ENCODE data around the gene MAN1A1. TPM values are rescaled to one million over a fixed set of nuclear protein-coding genes. Genes with fewer than 3 reads are reported as not detected.
"Not testable (repeated sequence)": the region's sequence is repeated elsewhere in the genome, so short reads cannot be mapped to it uniquely, and the experiment has no call there.

The MAN1A1 gene
- total and polyA plus RNA-seq, 10 donors: 6.0 to 148 (median 93.5) TPM

DNA sequence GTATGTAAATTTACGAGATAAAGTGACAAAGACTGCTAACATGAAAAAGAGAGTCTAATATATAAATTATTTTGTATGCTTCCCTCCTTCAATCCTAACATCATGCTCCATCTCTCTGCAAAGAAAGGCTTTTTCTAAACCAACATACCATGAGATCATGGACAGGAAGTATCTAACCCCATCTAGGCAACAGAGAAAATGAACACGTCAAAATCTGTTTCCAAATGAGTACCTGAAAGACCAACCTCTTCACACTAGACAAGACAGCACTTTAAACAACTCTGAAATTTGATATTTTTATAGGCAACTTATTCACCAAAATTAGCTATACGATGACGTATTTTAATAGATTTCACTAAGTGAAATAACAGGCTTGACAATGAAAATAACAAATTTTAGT lies 54.6 kb downstream of the MAN1A1 start:
- Histone ChIP-seq H3K4me1 (no peaks in the 10 kb centered on the region), H3K27me3 (replicated peaks in 1 of 7) (no peaks in the 10 kb centered on the region), H3K9me3 (no peaks in the 10 kb centered on the region), H3K4me3 (no peak overlapping the region), H3K27ac (no peak overlapping the region), H3K36me3 (peaks cover 0 to 14% (median 0%) of the 10 kb centered on the region in 6 donors)
- 80 to 86% (median 84%) methylated on average over 4 of the region's 4 CpGs for WGBS, 5 donors
- DNase-seq: no peak
- intact Hi-C loops (cut with DNase I; ENCODE audit: low total_unique reads): no loop called here
- TF ChIP-seq, protein P1, sequence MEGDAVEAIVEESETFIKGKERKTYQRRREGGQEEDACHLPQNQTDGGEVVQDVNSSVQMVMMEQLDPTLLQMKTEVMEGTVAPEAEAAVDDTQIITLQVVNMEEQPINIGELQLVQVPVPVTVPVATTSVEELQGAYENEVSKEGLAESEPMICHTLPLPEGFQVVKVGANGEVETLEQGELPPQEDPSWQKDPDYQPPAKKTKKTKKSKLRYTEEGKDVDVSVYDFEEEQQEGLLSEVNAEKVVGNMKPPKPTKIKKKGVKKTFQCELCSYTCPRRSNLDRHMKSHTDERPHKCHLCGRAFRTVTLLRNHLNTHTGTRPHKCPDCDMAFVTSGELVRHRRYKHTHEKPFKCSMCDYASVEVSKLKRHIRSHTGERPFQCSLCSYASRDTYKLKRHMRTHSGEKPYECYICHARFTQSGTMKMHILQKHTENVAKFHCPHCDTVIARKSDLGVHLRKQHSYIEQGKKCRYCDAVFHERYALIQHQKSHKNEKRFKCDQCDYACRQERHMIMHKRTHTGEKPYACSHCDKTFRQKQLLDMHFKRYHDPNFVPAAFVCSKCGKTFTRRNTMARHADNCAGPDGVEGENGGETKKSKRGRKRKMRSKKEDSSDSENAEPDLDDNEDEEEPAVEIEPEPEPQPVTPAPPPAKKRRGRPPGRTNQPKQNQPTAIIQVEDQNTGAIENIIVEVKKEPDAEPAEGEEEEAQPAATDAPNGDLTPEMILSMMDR (IDR thresholded peaks at IDR 0.05 in 8 of 11, conservative IDR thresholded peaks at IDR 0.05 in 3 of 11): no peak
- TF ChIP-seq POLR2A (IDR thresholded peaks at IDR 0.05) (no peak), POLR2AphosphoS5 (IDR thresholded peaks at IDR 0.05) (no peak)

DNA sequence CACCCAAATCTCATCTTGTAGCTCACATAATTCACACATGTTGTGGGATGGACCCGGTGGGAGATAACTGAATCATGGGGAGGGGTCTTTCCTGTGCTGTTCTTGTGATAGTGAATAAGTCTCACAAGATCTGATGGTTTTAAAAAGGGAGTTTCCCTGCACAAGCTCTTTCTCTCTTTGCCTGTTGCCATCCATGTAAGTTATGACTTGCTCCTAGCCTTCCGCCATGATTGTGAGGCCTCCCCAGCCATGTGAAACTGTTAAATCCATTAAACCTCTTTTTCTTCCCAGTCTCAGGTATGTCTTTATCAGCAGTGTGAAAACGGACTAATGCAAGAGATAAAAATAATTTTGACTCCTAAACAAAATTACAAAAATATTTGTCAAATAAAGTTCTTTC lies 58.5 kb downstream of the MAN1A1 start:
- H3K27me3 ChIP-seq (replicated peaks in 1 of 7); H3K4me1 ChIP-seq; H3K9me3 ChIP-seq; H3K4me3 ChIP-seq; H3K27ac ChIP-seq; DNase-seq; intact Hi-C loops (cut with DNase I; ENCODE audit: low total_unique reads): not testable (repeated sequence)
- peaks cover 0 to 23% (median 0%) of the 10 kb centered on the region in 6 donors for H3K36me3 ChIP-seq
- WGBS, 5 donors: 91 to 95% (median 94%) methylated on average over 3 of the region's 3 CpGs

DNA sequence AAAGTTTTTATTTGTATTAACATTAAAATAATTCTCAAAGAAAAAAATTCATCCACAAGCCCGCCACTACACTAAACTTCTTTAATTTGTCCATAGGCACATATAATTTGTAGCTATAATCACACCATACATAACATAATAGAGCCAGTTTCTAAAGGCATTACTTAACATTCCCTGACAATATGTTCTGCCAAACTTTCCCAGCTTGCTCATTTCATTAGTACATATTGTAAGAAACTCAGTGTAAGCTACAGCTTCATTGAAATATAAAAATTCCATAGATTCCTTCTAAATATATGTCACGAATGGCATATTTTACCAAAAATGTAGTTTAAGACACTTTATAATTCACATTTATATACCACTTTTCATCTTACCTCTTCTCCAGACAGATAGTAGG lies 59.3 kb downstream of the MAN1A1 start:
- no peak for DNase-seq
- Histone ChIP-seq H3K27ac (no peak overlapping the region), H3K9me3 (no peaks in the 10 kb centered on the region), H3K36me3 (peaks cover 0 to 23% (median 0%) of the 10 kb centered on the region in 6 donors), H3K4me3 (no peak overlapping the region), H3K27me3 (replicated peaks in 1 of 7) (no peaks in the 10 kb centered on the region), H3K4me1 (no peaks in the 10 kb centered on the region)
- 45 to 96% (median 49%) methylated on average over 2 of the region's 2 CpGs for WGBS, 5 donors
- intact Hi-C loops (cut with DNase I; ENCODE audit: low total_unique reads): no loop called here
- TF ChIP-seq POLR2AphosphoS5 (IDR thresholded peaks at IDR 0.05): no peak
- TF ChIP-seq, protein P1 (IDR thresholded peaks at IDR 0.05 in 8 of 11, conservative IDR thresholded peaks at IDR 0.05 in 3 of 11): no peak
- no peak for TF ChIP-seq POLR2A (IDR thresholded peaks at IDR 0.05)

DNA sequence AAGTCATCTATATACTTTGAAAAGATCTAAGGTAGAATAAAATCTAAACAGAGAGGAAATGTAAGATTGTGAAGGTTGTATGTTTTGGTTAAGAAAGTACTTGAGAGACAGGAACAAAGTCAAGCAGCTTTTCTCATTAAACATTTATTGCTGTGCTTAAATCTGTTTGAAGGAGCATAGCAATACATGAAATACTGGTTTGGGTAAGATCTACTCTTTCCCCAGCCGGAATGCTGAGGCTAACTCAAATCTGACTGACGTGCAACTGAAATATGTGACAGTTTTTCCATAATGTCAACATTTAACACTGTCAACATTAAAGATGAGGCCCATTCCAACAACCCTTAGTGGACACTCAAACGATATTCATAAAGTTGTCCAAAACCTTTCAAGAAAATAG lies 59.9 kb downstream of the MAN1A1 start:
- Histone ChIP-seq H3K27ac (no peak overlapping the region), H3K27me3 (replicated peaks in 1 of 7) (no peaks in the 10 kb centered on the region), H3K4me3 (no peak overlapping the region), H3K36me3 (peaks cover 0 to 23% (median 0%) of the 10 kb centered on the region in 6 donors), H3K4me1 (no peaks in the 10 kb centered on the region), H3K9me3 (no peaks in the 10 kb centered on the region)
- 76 to 88% (median 85%) methylated on average over 3 of the region's 3 CpGs for WGBS, 5 donors
- DNase-seq: no peak
- intact Hi-C loops (cut with DNase I; ENCODE audit: low total_unique reads): no loop called here
- no peak for TF ChIP-seq POLR2A (IDR thresholded peaks at IDR 0.05)
- TF ChIP-seq, protein P1 (IDR thresholded peaks at IDR 0.05 in 8 of 11, conservative IDR thresholded peaks at IDR 0.05 in 3 of 11): no peak
- TF ChIP-seq POLR2AphosphoS5 (IDR thresholded peaks at IDR 0.05): no peak

All from spleen (tissue), 11 donors.